CD4-positive, alpha-beta T cell (primary cell): Measurements from ENCODE around the gene TIMP1. TPM values are rescaled to one million over a fixed set of nuclear protein-coding genes. Genes with fewer than 3 reads are reported as not detected.

Experiments used
- ATAC-seq: fragments of 200-7000 bp; cut with Tn5 transposase; one replicate; pipeline ENCODE4 v1.10.0; 2022; ENCODE audit warnings: mild to moderate bottlenecking; ENCODE audit not compliant: poor library complexity
- CTCF ChIA-PET: fragments of 350-600 bp; sonication (Branson Sonifier 250); formaldehyde crosslinking; loops from one replicate; lab custom pipeline; 2021; ENCODE audit warnings: antibody characterized with exemption, inconsistent platforms; lab: Charles Lee
- POLR2A ChIA-PET: fragments of 350-600 bp; sonication (Branson Sonifier 250); formaldehyde crosslinking; loops from one replicate; lab custom pipeline; 2021; ENCODE audit warnings: antibody characterized with exemption, inconsistent platforms; lab: Charles Lee
- DNase-seq, 14 experiments: peaks; one replicate each; pipeline ENCODE4 v3.0.0-alpha.2; 2013 to 2020; ENCODE audit warnings: mixed read lengths in 2 of 14
- H3K27ac ChIP-seq, 2 donors: one replicate each; pipeline versions ENCODE4 v1.5.1 to v1.7.0; 2013; ENCODE audit warnings: low read length in 2 of 2, low read depth in 1 of 2, mild to moderate bottlenecking in 1 of 2
- H3K27me3 ChIP-seq, 2 experiments: 1 replicate in 1 of 2; 2 replicates in 1 of 2; pipeline versions ENCODE4 v1.6.1 to v1.7.0; 2013; ENCODE audit warnings: low read length in 2 of 2, control low read depth in 1 of 2, mild to moderate bottlenecking in 1 of 2, moderate library complexity in 1 of 2; ENCODE audit not compliant: insufficient read depth in 2 of 2, control insufficient read depth in 1 of 2
- H3K36me3 ChIP-seq: one replicate; pipeline ENCODE4 v1.6.1; 2013; ENCODE audit warnings: low read length, control low read depth; ENCODE audit not compliant: insufficient read depth
- H3K4me1 ChIP-seq: one replicate; pipeline ENCODE4 v1.6.1; 2013; ENCODE audit warnings: low read length, control low read depth; ENCODE audit not compliant: insufficient read depth
- H3K4me3 ChIP-seq: one replicate; pipeline ENCODE4 v1.5.1; 2013; ENCODE audit warnings: mild to moderate bottlenecking, low read length, moderate library complexity
- H3K9me3 ChIP-seq, 2 experiments: 1 replicate in 1 of 2; 2 replicates in 1 of 2; pipeline versions ENCODE4 v1.6.1 to v1.7.0; 2013; ENCODE audit warnings: low read length in 2 of 2, mild to moderate bottlenecking in 2 of 2, control low read depth in 1 of 2, moderate library complexity in 1 of 2; ENCODE audit not compliant: control insufficient read depth in 1 of 2, insufficient read depth in 1 of 2
- H3K27ac Mint-ChIP-seq: one replicate; pipeline ENCODE4 v1.8.0; 2020; ENCODE audit warnings: mixed read lengths
- H3K27me3 Mint-ChIP-seq: one replicate; pipeline ENCODE4 v1.8.0; 2021; ENCODE audit warnings: mixed read lengths
- H3K36me3 Mint-ChIP-seq: one replicate; pipeline ENCODE4 v1.8.0; 2021; ENCODE audit warnings: low read depth, mixed read lengths
- H3K4me1 Mint-ChIP-seq: one replicate; pipeline ENCODE4 v1.8.0; 2021; ENCODE audit warnings: low read depth, mixed read lengths
- H3K4me3 Mint-ChIP-seq: one replicate; pipeline ENCODE4 v1.8.0; 2020; ENCODE audit warnings: mild to moderate bottlenecking, mixed read lengths
- H3K9me3 Mint-ChIP-seq: one replicate; pipeline ENCODE4 v1.8.0; 2020; ENCODE audit warnings: mixed read lengths
- intact Hi-C, 2 experiments: fragments of 100-400 bp; cut with DNase I in 1 of 2; cut with micrococcal nuclease in 1 of 2; formaldehyde crosslinking; loops; one replicate each; pipeline versions ENCODE4 v1.15.1 to v1.9.0; 2023 to 2025; cut with DNase I, micrococcal nuclease
- total RNA-seq, 174 experiments: library from RNA in 2 of 174; stranded (reverse) in 2 of 174; gene quantifications; one replicate each; pipeline ENCODE4 v1.2.3 and lab custom pipeline; 2021 to 2026
- TF ChIP-seq, protein P1 (sequence below): fragments of 200-600 bp; IDR thresholded peaks from one replicate; pipeline ENCODE4 v1.8.0; 2022; ENCODE audit warnings: antibody characterized with exemption, mild to moderate bottlenecking

TIMP1 gene
- total RNA-seq, 2 experiments from 2014 or later: 35.6 to 38.5 TPM

GRCh38 chrX:47593522-47593921, 11.3 kb downstream of the TIMP1 start:
- Mint-ChIP-seq H3K27ac (no peak overlapping the region), H3K9me3 (peaks cover 6% of the 10 kb centered on the region), H3K4me1 (peaks cover 20% of the 10 kb centered on the region), H3K36me3 (peaks cover 16% of the 10 kb centered on the region), H3K4me3 (no peak overlapping the region), H3K27me3 (no peaks in the 10 kb centered on the region)
- H3K4me3 ChIP-seq: no peak overlapping the region
- H3K36me3 ChIP-seq: no peaks in the 10 kb centered on the region
- H3K27ac ChIP-seq: no peak overlapping the region
- peaks cover 11% of the 10 kb centered on the region for H3K4me1 ChIP-seq
- intact Hi-C loops: no loop called here
- CTCF ChIA-PET: no interaction called here
- POLR2A ChIA-PET: no interaction called here
- TF ChIP-seq, protein P1, sequence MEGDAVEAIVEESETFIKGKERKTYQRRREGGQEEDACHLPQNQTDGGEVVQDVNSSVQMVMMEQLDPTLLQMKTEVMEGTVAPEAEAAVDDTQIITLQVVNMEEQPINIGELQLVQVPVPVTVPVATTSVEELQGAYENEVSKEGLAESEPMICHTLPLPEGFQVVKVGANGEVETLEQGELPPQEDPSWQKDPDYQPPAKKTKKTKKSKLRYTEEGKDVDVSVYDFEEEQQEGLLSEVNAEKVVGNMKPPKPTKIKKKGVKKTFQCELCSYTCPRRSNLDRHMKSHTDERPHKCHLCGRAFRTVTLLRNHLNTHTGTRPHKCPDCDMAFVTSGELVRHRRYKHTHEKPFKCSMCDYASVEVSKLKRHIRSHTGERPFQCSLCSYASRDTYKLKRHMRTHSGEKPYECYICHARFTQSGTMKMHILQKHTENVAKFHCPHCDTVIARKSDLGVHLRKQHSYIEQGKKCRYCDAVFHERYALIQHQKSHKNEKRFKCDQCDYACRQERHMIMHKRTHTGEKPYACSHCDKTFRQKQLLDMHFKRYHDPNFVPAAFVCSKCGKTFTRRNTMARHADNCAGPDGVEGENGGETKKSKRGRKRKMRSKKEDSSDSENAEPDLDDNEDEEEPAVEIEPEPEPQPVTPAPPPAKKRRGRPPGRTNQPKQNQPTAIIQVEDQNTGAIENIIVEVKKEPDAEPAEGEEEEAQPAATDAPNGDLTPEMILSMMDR: no peak
- no peaks in the 10 kb centered on the region for H3K27me3 ChIP-seq
- no peak for ATAC-seq
- no peak for DNase-seq
- peaks cover 6 to 8% of the 10 kb centered on the region in 2 experiments for H3K9me3 ChIP-seq

- Mint-ChIP-seq H3K4me3 (no peak overlapping the region), H3K27ac (peak overlapping the region; percentile 82), H3K27me3 (no peaks in the 10 kb centered on the region), H3K9me3 (peaks cover 6% of the 10 kb centered on the region), H3K36me3 (peaks cover 16% of the 10 kb centered on the region), H3K4me1 (peaks cover 20% of the 10 kb centered on the region)
- ATAC-seq: no peak
- peaks cover 11% of the 10 kb centered on the region for H3K4me1 ChIP-seq
- H3K36me3 ChIP-seq: no peaks in the 10 kb centered on the region
- no peak overlapping the region for H3K4me3 ChIP-seq
- H3K27ac ChIP-seq: peak overlapping the region in 1 of 2 donors; percentile 25
- intact Hi-C loops: no loop called here
- ChIA-PET POLR2A (interaction anchor here (1.1 to 2.5 kb wide), 5 partner anchors 14 to 451 kb away, joined by 3 to 11 read pairs (median 3); partner anchors contain the start of genes NDUFB11, RBM10, SYN1 and TIMP1), CTCF (interaction anchor here (0.6 kb wide), 1 partner anchor 59 kb away, joined by 3 read pairs; no protein-coding TSS in a partner anchor)
- H3K9me3 ChIP-seq: peaks cover 6 to 8% of the 10 kb centered on the region in 2 experiments
- TF ChIP-seq, protein P1: no peak
- H3K27me3 ChIP-seq: no peaks in the 10 kb centered on the region
- peak in 1 of 14 experiments; percentile 22 for DNase-seq
These were observed 13.5 kb downstream of the TIMP1 start for GRCh38 chrX:47595716-47596251.

DNA sequence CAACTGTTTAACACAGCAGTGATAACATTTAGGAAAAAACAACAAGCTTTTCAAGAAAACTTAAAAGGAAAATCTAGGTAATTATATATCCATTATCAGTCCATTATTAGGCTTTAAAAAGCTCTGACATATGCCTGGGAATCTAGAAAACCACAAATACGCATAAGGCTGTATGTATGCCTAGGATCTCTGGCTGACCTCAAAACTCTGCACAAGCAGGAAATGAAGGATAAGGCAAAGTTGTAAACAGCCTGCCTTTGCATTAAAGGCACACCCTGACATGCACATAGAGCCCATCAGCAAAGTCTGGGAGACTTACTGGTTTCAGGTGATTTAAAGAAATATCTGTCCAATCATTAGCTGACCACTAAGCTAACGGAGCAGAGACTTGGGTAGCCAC, 14.0 kb downstream of the TIMP1 start:
- ATAC-seq: no peak
- intact Hi-C loops: no loop called here
- H3K36me3 ChIP-seq: no peaks in the 10 kb centered on the region
- Mint-ChIP-seq H3K4me3 (no peak overlapping the region), H3K4me1 (peaks cover 20% of the 10 kb centered on the region), H3K9me3 (peaks cover 6% of the 10 kb centered on the region), H3K27me3 (no peaks in the 10 kb centered on the region), H3K36me3 (peaks cover 16% of the 10 kb centered on the region), H3K27ac (peak overlapping the region; percentile 82)
- TF ChIP-seq, protein P1: no peak
- ChIA-PET POLR2A (interaction anchor here (1.1 to 2.5 kb wide), 4 partner anchors 14 to 451 kb away, joined by 3 to 11 read pairs (median 6); partner anchors contain the start of genes NDUFB11, RBM10, SYN1 and TIMP1), CTCF (interaction anchor here (0.6 kb wide), 1 partner anchor 60 kb away, joined by 3 read pairs; no protein-coding TSS in a partner anchor)
- DNase-seq: peak in 1 of 14 experiments; percentile 14
- no peak overlapping the region for H3K4me3 ChIP-seq
- peak overlapping the region in 1 of 2 donors; percentile 25 for H3K27ac ChIP-seq
- no peaks in the 10 kb centered on the region for H3K27me3 ChIP-seq
- H3K9me3 ChIP-seq: peaks cover 6 to 8% of the 10 kb centered on the region in 2 experiments
- peaks cover 11% of the 10 kb centered on the region for H3K4me1 ChIP-seq
